ENCODE measurements around the gene SEMA5B.

SEMA5B gene

DNA sequence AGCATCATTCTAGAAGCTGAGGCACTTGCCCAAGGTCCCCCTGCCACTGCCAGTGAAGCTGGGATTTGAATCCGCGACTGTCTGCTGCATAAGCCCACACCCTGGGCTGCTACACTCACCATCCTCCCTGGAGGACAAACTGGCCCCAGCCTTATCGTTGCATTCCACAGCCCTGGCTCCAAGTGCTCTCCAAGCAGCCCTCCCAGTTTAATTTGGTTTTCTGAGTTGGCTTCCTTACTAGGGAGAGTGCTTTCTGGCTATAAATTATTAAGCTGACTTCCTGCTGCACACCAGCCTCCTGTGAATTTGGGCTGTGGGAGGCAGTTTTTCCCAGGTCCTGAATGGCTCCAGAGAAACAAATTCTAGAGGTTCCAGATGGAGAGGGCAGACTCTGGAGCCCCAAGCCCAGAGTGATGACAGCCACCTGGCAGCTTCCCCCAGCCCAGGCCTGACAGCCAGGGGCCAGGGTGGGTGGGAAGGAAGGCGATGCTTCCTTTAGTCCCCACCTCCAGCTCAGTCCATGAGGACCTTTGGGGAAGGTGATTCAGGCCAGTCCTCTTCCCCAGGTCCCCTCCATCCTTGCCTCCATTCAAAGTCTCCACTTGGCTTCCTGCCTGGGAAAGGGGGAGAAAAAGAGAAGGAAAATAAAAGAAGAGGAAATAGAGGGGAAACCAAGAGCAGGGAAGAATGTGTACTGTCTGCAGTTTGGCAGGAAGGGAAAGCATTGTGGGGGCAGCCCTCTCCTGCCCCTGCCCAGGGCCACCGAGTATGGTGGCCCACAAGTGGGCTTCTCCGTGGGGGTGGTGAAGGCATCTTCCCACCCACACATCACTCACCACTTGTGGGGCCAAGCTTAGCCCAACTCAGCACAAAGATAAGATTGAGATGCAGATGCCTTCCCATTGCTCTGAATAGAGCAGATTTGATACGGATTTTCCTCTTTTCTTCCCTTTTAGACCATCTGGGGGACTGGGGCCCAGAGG is 69.6 kb downstream of the SEMA5B start:
- TF ChIP-seq, protein P1, sequence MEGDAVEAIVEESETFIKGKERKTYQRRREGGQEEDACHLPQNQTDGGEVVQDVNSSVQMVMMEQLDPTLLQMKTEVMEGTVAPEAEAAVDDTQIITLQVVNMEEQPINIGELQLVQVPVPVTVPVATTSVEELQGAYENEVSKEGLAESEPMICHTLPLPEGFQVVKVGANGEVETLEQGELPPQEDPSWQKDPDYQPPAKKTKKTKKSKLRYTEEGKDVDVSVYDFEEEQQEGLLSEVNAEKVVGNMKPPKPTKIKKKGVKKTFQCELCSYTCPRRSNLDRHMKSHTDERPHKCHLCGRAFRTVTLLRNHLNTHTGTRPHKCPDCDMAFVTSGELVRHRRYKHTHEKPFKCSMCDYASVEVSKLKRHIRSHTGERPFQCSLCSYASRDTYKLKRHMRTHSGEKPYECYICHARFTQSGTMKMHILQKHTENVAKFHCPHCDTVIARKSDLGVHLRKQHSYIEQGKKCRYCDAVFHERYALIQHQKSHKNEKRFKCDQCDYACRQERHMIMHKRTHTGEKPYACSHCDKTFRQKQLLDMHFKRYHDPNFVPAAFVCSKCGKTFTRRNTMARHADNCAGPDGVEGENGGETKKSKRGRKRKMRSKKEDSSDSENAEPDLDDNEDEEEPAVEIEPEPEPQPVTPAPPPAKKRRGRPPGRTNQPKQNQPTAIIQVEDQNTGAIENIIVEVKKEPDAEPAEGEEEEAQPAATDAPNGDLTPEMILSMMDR (IDR thresholded peaks at IDR 0.05; ENCODE audit: low read depth, low read length): no peak
- no peak overlapping the region for H3K4me3 ChIP-seq (ENCODE audit: low read depth, low read length)

DNA sequence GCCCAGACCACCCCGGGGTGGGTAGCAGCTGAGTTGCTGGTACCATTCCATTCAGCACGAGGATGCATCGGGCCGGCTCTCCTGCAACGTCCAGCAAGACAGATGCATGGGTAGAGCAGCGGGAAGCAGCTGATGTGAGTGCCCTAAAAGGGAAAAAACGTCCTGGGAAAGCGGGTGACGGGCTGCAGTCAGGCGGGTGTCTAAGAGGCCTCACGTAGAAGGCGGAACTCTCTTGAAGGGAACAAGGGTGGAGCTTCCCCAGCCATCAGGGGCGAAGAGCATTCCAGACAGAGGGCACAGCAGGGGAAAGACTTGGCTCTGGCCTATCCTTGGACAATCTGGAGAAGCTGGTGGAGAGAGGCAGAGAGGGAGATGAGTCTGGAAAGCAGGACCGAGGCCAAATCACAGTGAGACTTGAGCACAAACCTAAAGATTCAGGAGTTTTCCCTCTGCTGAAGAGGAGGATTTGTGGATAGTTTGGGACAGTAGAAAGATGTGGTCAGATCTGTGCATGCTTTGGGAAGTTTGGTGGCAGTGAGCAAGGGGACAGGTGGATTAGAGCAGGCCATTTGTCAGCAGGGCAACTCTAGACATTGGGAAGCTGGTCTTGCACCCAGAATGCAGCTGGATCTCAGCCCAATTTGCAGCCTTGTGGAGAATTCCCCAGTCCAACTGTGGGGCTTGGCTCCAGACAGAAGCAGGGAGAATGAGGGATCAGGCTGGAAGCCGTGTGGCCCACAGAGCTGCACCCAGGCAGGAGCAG is 70.7 kb downstream of the SEMA5B start:
- H3K4me3 ChIP-seq (ENCODE audit: low read depth, low read length): no peak overlapping the region
- TF ChIP-seq, protein P1 (IDR thresholded peaks at IDR 0.05; ENCODE audit: low read depth, low read length): no peak

DNA sequence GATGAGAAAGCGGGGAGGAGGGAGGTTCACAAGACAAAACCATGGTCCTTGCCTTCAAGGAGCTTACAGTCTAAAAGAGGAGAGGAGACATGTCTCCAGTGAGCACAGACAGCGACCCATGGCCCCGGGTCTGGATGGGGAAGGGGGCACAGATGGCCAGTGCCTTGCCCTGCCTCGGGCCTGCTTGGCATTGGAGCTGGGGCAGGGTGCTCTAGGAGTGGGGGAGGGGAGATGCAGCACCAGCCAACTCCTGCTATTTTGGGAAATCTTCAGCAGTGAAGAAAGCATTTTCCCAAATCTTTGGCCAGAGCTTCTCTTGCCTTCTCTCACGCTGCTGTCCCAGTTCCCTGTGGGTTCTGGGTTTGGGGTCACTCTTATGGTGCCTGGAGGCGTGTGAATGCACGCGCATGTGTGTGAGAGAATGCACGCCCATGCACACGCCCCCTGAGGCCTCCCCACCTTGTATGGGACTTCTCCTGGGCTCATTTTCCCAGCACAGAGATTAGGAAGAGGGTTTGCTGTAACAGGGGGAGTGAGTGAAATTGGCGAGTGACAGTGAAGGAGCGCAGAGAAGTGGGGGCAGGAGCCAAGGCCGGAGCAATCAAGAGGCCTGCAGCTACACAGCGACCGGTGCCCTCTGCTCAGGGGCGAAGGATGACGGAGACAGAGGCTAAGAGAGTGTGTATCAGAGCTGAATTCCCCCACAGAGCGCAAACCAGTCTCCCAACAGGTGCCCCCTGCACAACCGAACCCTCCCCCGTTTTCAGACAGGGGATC is 71.5 kb downstream of the SEMA5B start:
- TF ChIP-seq, protein P1 (IDR thresholded peaks at IDR 0.05; ENCODE audit: low read depth, low read length): no peak
- H3K4me3 ChIP-seq (ENCODE audit: low read depth, low read length): no peak overlapping the region

DNA sequence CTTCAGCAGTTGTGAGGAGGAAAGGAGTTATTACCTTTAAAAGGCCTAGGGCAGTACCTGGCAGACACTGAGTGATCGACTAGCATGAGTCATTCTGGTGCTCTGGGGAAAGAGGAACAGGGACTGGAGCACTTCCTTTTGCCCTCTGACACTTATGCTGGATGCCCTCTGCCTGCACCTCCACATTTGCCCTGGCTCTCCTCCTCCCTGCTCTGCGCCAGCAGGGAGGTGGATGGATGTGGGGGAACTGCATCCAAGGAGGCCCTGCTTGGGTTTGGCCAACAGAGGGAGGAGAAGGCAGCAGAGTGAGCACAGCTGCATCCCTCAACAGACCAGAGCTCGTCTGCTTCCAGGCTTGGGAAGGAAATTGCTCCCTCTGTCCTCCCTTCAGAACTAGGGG is 75.0 kb downstream of the SEMA5B start:
- no peak overlapping the region for H3K4me3 ChIP-seq (ENCODE audit: low read depth, low read length)
- TF ChIP-seq, protein P1 (IDR thresholded peaks at IDR 0.05; ENCODE audit: low read depth, low read length): no peak

DNA sequence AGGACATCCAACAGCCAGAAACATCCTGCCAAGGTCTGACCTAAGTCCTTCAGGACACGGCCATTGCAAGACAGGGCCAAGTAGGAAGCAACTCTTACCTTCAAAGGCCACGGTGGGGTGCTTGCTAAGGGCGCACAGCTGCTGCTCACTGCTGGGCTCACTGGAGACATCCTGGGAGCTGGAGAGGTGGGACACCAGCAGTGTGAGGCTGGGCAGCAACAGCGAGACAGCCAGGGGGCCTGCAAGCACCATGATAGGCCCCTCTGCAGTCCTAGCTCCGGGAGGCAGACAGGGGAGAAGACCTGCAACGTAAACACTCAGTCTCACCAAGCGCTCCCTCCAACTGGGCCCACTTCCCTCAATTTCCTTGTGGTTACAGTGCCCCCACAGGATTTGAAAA is 79.2 kb downstream of the SEMA5B start:
- TF ChIP-seq, protein P1 (IDR thresholded peaks at IDR 0.05; ENCODE audit: low read depth, low read length): no peak
- H3K4me3 ChIP-seq (ENCODE audit: low read depth, low read length): no peak overlapping the region

DNA sequence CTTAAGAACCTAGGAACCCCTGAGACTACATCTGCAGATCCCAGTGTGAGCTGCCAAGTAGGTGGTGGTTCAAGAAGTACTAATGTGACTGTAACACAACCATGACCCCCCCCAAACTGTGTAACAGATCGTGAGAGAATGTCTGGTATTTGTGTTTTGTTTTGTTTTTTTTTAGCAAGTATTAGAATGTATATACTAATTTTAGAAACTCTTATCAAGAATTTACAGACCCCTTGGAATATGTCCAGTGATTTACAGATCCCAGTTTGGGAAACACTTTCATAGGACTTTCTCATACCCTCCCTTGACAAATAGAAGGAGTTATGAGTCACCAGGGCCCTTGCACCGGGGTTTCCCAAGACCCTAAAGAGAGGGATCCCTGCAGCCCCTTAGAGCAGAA is 79.8 kb downstream of the SEMA5B start:
- TF ChIP-seq, protein P1 (IDR thresholded peaks at IDR 0.05; ENCODE audit: low read depth, low read length): no peak
- H3K4me3 ChIP-seq (ENCODE audit: low read depth, low read length): no peak overlapping the region

Measured in WI38 (cell line).